ENCODE results near the gene MICU1.

DNA sequence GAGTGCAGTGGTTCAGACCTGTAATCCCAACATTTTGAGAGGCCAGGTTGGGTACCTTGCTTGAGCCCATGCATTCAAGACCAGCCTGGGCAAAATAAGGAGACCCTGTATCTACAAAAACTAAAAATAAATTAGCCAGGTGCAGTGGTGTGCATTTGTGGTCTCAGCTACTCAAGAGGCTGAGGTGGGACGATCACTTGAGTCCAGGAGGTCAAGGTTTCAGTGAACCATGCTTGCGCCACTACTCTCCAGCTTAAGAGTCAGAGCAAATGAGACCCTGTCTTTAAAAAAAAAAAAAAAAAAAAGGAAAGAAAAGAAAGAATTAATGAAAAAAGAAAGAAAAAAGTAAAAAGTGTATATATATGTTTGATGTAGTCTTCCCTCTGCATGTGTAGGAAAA lies 24.7 kb downstream of the MICU1 start:
- TF ChIP-seq, protein P1, sequence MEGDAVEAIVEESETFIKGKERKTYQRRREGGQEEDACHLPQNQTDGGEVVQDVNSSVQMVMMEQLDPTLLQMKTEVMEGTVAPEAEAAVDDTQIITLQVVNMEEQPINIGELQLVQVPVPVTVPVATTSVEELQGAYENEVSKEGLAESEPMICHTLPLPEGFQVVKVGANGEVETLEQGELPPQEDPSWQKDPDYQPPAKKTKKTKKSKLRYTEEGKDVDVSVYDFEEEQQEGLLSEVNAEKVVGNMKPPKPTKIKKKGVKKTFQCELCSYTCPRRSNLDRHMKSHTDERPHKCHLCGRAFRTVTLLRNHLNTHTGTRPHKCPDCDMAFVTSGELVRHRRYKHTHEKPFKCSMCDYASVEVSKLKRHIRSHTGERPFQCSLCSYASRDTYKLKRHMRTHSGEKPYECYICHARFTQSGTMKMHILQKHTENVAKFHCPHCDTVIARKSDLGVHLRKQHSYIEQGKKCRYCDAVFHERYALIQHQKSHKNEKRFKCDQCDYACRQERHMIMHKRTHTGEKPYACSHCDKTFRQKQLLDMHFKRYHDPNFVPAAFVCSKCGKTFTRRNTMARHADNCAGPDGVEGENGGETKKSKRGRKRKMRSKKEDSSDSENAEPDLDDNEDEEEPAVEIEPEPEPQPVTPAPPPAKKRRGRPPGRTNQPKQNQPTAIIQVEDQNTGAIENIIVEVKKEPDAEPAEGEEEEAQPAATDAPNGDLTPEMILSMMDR (IDR thresholded peaks at IDR 0.05): no peak
- no peak for TF ChIP-seq POLR2A (IDR thresholded peaks at IDR 0.05)
- no peak for TF ChIP-seq EP300 (IDR thresholded peaks at IDR 0.05)
- no peak for TF ChIP-seq POLR2AphosphoS5 (IDR thresholded peaks at IDR 0.05)
